GM12878 (cell line): ENCODE data around the gene HOXA10. TPM values are rescaled to one million over a fixed set of nuclear protein-coding genes. Genes with fewer than 3 reads are reported as not detected.

Experiments
- ATAC-seq: fragments of 200-7000 bp; cut with Tn5 transposase; 3 replicates; pipeline ENCODE4 v1.9.1; 2020; ENCODE audit warnings: mild to moderate bottlenecking, moderate library complexity
- BruUV-seq: library from RNA; stranded (reverse); fragments of 400-500 nt; replicated peaks from 2 replicates; lab custom pipeline; 2021; lab: Mats Ljungman, UMichigan
- CTCF ChIA-PET: fragments of 300-600 bp; sonication (Branson Sonifier 250); formaldehyde crosslinking; extraction: SDS; loops from one replicate; lab custom pipeline; 2021; ENCODE audit warnings: inconsistent platforms; lab: Yijun Ruan, JAX
- POLR2A ChIA-PET: fragments of 350-600 bp; formaldehyde crosslinking; extraction: SDS; loops from one replicate; lab custom pipeline; 2021; ENCODE audit warnings: inconsistent platforms; lab: Charles Lee
- RAD21 ChIA-PET: fragments of 300-600 bp; sonication (Branson Sonifier 250); formaldehyde crosslinking; loops from one replicate; lab custom pipeline; 2023; ENCODE audit warnings: antibody characterized with exemption; ENCODE audit not compliant: unreplicated experiment; lab: Charles Lee
- SMC1A ChIA-PET: fragments of 300-600 bp; sonication (Branson Sonifier 250); formaldehyde crosslinking; loops from one replicate; lab custom pipeline; 2023; ENCODE audit not compliant: unreplicated experiment, uncharacterized antibody; lab: Charles Lee
- DNase-seq: peaks from one replicate; pipeline ENCODE4 v3.0.0-alpha.2; 2011; ENCODE audit warnings: low read depth, low spot score
- FAIRE-seq: peaks from 3 replicates; lab custom pipeline; 2011; peaks lifted over from hg19 to GRCh38; lab: Jason Lieb, UNC
- H2AFZ ChIP-seq: 2 replicates; pipeline ENCODE4 v1.6.0; 2011; ENCODE audit warnings: low read depth, low read length, control low read depth; ENCODE audit not compliant: control insufficient read depth
- H3K27ac ChIP-seq: 2 replicates; pipeline ENCODE4 v1.5.1; 2011; ENCODE audit warnings: control low read depth; ENCODE audit not compliant: control insufficient read depth, insufficient read depth
- H3K27me3 ChIP-seq, 2 experiments: replicated peaks in 1 of 2; 2 replicates each; pipeline versions ENCODE4 v1.6.0 to v1.6.1; 2011; ENCODE audit warnings: low read length in 1 of 2; ENCODE audit not compliant: control insufficient read depth in 2 of 2, insufficient read depth in 2 of 2
- H3K36me3 ChIP-seq, 2 experiments: 2 replicates each; pipeline ENCODE4 v1.5.1; 2011; ENCODE audit warnings: low read length in 1 of 2; ENCODE audit not compliant: control insufficient read depth in 2 of 2, insufficient read depth in 2 of 2
- H3K4me1 ChIP-seq: 2 replicates; pipeline ENCODE4 v1.6.1; 2011; ENCODE audit warnings: mild to moderate bottlenecking, low read length, moderate library complexity, mixed read lengths; ENCODE audit not compliant: control insufficient read depth, insufficient read depth
- H3K4me2 ChIP-seq: 2 replicates; pipeline ENCODE4 v1.6.0; 2011; ENCODE audit warnings: control low read depth; ENCODE audit not compliant: control insufficient read depth, insufficient read depth
- H3K4me3 ChIP-seq: fragments of 200-600 bp; sonication (generic); 2 replicates; pipeline ENCODE4 v1.5.1; 2016
- H3K79me2 ChIP-seq: 2 replicates; pipeline ENCODE4 v1.6.0; 2011; ENCODE audit warnings: low read length; ENCODE audit not compliant: control insufficient read depth, insufficient read depth
- H3K9ac ChIP-seq: 2 replicates; pipeline ENCODE4 v1.8.0; 2011; ENCODE audit warnings: low read length, control low read depth, mixed read lengths; ENCODE audit not compliant: control insufficient read depth, insufficient read depth
- H3K9me3 ChIP-seq: replicated peaks from 3 replicates; pipeline ENCODE4 v1.5.1; 2011; ENCODE audit warnings: mild to moderate bottlenecking, low read length; ENCODE audit not compliant: control insufficient read depth, insufficient read depth
- H4K20me1 ChIP-seq: 2 replicates; pipeline ENCODE4 v1.6.0; 2011; ENCODE audit not compliant: control insufficient read depth, insufficient read depth
- CREM ChIP-seq: IDR thresholded peaks from 2 replicates; pipeline ENCODE4 v1.6.1; 2014; ENCODE audit warnings: antibody characterized with exemption, low read depth
- HDAC6 ChIP-seq: fragments of 200-600 bp; sonication (generic); IDR thresholded peaks from one replicate; pipeline ENCODE4 v1.8.0; 2017; ENCODE audit warnings: antibody characterized with exemption; ENCODE audit not compliant: unreplicated experiment
- MYC ChIP-seq: IDR thresholded peaks from 2 replicates; pipeline ENCODE4 v1.6.1; 2011; ENCODE audit warnings: mild to moderate bottlenecking, low read length, moderate library complexity, inconsistent platforms; ENCODE audit not compliant: insufficient read depth, insufficient replicate concordance, insufficient read length, severe bottlenecking
- NFYB ChIP-seq: IDR thresholded peaks from 2 replicates; pipeline ENCODE4 v1.6.1; 2011; ENCODE audit warnings: low read depth, mild to moderate bottlenecking, low read length, improper control_type of control experiment, moderate library complexity; ENCODE audit not compliant: insufficient read depth
- RCOR1 ChIP-seq: conservative IDR thresholded peaks from 2 replicates; pipeline ENCODE4 v1.6.1; 2012; ENCODE audit warnings: low read depth, low read length, improper control_type of control experiment
- WGBS: methylation state at CpG from one replicate; pipeline ENCODE4 v1.1.6; 2016; ENCODE audit warnings: low lambda C conversion rate; ENCODE audit not compliant: insufficient replicate concordance, insufficient coverage; ENCODE audit errors: missing lambda C conversion rate; 5-methylcytosine and 5-hydroxymethylcytosine counted together
- in situ Hi-C: fragments of 300-500 bp; cut with MboI; formaldehyde crosslinking; loops from 9 replicates; pipeline ENCODE4 v1.14.3; 2018; ENCODE audit warnings: mixed read lengths
- intact Hi-C: fragments of 100-400 bp; cut with micrococcal nuclease; formaldehyde crosslinking; loops from one replicate; pipeline ENCODE4 v1.14.2; 2022; ENCODE audit not compliant: unreplicated experiment
- polyA plus RNA-seq, 11 experiments: library from polyadenylated mRNA; depleted of rRNA in 4 of 11; unstranded in 6 of 11; stranded (reverse) in 5 of 11; fragments of >200 nt; fragmentation: Nextera tagmentation in 4 of 11; fragmentation: Illumina TruSeq in 1 of 11; extraction: Ambion mirVana in 4 of 11; extraction: Trizol in 1 of 11; gene quantifications; 1 replicate in 1 of 11; 2 replicates in 10 of 11; pipeline versions ENCODE4 v1.2.1 to v1.2.3, GENCODE V29; 2011 to 2016; ENCODE audit warnings: inconsistent platforms in 2 of 11, missing spikeins in 2 of 11, low read depth in 1 of 11
- total RNA-seq, 4 experiments: library from RNA; depleted of rRNA in 3 of 4; stranded (reverse); fragments of >200 nt in 3 of 4; fragmentation: Illumina TruSeq in 1 of 4; extraction: Trizol in 1 of 4; gene quantifications; 2 replicates each; pipeline versions ENCODE4 v1.2.1 to v1.2.3, GENCODE V29; 2013 to 2021
- TF ChIP-seq, protein P1 (sequence below): fragments of 450-650 bp; IDR thresholded peaks from 2 replicates; pipeline ENCODE4 v1.6.1; 2016; ENCODE audit warnings: mild to moderate bottlenecking, moderate library complexity, borderline replicate concordance
- TF ChIP-seq, protein P2 (sequence below): fragments of 450-650 bp; IDR thresholded peaks from 2 replicates; pipeline ENCODE4 v1.6.1; 2018; ENCODE audit warnings: mild to moderate bottlenecking, low read depth, moderate library complexity; ENCODE audit not compliant: partially characterized antibody
- TF ChIP-seq, protein P3 (sequence below): IDR thresholded peaks from 2 replicates; pipeline ENCODE4 v1.6.1; 2012; ENCODE audit warnings: low read depth, low read length, improper control_type of control experiment
- TF ChIP-seq, protein P4 (sequence below): fragments of 450-650 bp; IDR thresholded peaks from 2 replicates; pipeline ENCODE4 v1.6.1; 2018; ENCODE audit warnings: borderline replicate concordance, mild to moderate bottlenecking; ENCODE audit not compliant: partially characterized antibody

The HOXA10 gene
- total and polyA plus RNA-seq, 10 of the 15 experiments (the other 5 are each of a cell fraction or from before 2014, with no cell fraction given): not detected

DNA sequence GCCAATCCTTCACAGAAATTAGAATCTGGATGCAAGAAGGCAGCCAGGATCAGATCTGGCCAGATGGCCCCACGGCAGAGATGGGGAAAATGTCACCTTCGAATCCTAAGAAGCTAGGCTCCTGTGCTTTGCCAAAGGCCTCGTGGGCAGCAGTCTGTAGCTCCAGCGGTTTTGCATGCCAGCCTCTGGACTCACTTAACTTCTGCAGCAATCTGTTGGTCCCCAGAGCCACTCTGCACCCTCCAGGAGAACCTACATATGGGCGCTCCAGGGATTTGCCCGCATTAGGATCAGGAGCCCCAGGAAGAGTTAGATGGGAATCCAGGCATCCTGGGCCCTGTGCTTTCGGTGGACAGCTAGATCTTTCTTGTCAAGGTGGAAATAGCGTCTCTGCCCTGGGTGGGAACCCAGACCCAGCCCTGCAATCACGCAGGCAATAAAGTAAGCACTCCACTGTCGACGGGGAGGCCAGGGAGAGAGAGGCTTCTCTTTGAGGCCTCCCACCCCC is 35.9 kb upstream of the HOXA10 start:
- ATAC-seq: no peak
- SMC1A ChIA-PET: interaction anchor here (0.9 to 1.5 kb wide), 3 partner anchors 14 to 711 kb away, joined by 3 to 6 read pairs (median 3); no protein-coding TSS in a partner anchor
- Histone ChIP-seq H3K4me2 (no peak overlapping the region), H2AFZ (no peak overlapping the region), H3K4me1 (no peaks in the 10 kb centered on the region), H3K27me3 (peaks cover 6 to 33% of the 10 kb centered on the region in 2 experiments), H3K4me3 (no peak overlapping the region), H3K36me3 (no peaks in the 10 kb centered on the region), H3K9me3 (no peaks in the 10 kb centered on the region), H4K20me1 (no peaks in the 10 kb centered on the region), H3K9ac (no peak overlapping the region), H3K79me2 (no peaks in the 10 kb centered on the region), H3K27ac (no peak overlapping the region)
- TF ChIP-seq, protein P1, sequence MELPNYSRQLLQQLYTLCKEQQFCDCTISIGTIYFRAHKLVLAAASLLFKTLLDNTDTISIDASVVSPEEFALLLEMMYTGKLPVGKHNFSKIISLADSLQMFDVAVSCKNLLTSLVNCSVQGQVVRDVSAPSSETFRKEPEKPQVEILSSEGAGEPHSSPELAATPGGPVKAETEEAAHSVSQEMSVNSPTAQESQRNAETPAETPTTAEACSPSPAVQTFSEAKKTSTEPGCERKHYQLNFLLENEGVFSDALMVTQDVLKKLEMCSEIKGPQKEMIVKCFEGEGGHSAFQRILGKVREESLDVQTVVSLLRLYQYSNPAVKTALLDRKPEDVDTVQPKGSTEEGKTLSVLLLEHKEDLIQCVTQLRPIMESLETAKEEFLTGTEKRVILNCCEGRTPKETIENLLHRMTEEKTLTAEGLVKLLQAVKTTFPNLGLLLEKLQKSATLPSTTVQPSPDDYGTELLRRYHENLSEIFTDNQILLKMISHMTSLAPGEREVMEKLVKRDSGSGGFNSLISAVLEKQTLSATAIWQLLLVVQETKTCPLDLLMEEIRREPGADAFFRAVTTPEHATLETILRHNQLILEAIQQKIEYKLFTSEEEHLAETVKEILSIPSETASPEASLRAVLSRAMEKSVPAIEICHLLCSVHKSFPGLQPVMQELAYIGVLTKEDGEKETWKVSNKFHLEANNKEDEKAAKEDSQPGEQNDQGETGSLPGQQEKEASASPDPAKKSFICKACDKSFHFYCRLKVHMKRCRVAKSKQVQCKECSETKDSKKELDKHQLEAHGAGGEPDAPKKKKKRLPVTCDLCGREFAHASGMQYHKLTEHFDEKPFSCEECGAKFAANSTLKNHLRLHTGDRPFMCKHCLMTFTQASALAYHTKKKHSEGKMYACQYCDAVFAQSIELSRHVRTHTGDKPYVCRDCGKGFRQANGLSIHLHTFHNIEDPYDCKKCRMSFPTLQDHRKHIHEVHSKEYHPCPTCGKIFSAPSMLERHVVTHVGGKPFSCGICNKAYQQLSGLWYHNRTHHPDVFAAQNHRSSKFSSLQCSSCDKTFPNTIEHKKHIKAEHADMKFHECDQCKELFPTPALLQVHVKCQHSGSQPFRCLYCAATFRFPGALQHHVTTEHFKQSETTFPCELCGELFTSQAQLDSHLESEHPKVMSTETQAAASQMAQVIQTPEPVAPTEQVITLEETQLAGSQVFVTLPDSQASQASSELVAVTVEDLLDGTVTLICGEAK: no peak
- TF ChIP-seq RCOR1 (no peak), MYC (no peak), NFYB (no peak), HDAC6 (no peak), CREM (no peak)
- TF ChIP-seq, protein P2, sequence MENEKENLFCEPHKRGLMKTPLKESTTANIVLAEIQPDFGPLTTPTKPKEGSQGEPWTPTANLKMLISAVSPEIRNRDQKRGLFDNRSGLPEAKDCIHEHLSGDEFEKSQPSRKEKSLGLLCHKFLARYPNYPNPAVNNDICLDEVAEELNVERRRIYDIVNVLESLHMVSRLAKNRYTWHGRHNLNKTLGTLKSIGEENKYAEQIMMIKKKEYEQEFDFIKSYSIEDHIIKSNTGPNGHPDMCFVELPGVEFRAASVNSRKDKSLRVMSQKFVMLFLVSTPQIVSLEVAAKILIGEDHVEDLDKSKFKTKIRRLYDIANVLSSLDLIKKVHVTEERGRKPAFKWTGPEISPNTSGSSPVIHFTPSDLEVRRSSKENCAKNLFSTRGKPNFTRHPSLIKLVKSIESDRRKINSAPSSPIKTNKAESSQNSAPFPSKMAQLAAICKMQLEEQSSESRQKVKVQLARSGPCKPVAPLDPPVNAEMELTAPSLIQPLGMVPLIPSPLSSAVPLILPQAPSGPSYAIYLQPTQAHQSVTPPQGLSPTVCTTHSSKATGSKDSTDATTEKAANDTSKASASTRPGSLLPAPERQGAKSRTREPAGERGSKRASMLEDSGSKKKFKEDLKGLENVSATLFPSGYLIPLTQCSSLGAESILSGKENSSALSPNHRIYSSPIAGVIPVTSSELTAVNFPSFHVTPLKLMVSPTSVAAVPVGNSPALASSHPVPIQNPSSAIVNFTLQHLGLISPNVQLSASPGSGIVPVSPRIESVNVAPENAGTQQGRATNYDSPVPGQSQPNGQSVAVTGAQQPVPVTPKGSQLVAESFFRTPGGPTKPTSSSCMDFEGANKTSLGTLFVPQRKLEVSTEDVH: no peak
- TF ChIP-seq, protein P3, sequence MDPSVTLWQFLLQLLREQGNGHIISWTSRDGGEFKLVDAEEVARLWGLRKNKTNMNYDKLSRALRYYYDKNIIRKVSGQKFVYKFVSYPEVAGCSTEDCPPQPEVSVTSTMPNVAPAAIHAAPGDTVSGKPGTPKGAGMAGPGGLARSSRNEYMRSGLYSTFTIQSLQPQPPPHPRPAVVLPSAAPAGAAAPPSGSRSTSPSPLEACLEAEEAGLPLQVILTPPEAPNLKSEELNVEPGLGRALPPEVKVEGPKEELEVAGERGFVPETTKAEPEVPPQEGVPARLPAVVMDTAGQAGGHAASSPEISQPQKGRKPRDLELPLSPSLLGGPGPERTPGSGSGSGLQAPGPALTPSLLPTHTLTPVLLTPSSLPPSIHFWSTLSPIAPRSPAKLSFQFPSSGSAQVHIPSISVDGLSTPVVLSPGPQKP: no peak
- TF ChIP-seq, protein P4, sequence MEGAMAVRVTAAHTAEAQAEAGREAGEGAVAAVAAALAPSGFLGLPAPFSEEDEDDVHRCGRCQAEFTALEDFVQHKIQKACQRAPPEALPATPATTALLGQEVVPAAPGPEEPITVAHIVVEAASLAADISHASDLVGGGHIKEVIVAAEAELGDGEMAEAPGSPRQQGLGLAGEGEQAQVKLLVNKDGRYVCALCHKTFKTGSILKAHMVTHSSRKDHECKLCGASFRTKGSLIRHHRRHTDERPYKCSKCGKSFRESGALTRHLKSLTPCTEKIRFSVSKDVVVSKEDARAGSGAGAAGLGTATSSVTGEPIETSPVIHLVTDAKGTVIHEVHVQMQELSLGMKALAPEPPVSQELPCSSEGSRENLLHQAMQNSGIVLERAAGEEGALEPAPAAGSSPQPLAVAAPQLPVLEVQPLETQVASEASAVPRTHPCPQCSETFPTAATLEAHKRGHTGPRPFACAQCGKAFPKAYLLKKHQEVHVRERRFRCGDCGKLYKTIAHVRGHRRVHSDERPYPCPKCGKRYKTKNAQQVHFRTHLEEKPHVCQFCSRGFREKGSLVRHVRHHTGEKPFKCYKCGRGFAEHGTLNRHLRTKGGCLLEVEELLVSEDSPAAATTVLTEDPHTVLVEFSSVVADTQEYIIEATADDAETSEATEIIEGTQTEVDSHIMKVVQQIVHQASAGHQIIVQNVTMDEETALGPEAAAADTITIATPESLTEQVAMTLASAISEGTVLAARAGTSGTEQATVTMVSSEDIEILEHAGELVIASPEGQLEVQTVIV: no peak
- 24% methylated on average over 11 of the region's 11 CpGs for WGBS
- no TSS peak for BruUV-seq
- in situ Hi-C loops (no loop called here), intact Hi-C loops (loop anchor here (5.0 kb wide), 1 partner anchor 367 kb away; no protein-coding TSS in a partner anchor)
- no peak for DNase-seq
- RAD21 ChIA-PET: interaction anchor here (0.8 to 1.8 kb wide), 3 partner anchors 365 to 564 kb away, joined by 3 to 8 read pairs (median 5); no protein-coding TSS in a partner anchor
- CTCF ChIA-PET: interaction anchor here (0.7 to 4.1 kb wide), 6 partner anchors 13 to 810 kb away, joined by 3 to 23 read pairs (median 4); no protein-coding TSS in a partner anchor
- FAIRE-seq: no peak
- POLR2A ChIA-PET: interaction anchor here (0.8 kb wide), 1 partner anchor 11 kb away, joined by 3 read pairs; no protein-coding TSS in a partner anchor
